ENCODE results near the gene FAM20C. TPM values are rescaled to one million over a fixed set of nuclear protein-coding genes. Genes with fewer than 3 reads are reported as not detected.

FAM20C gene
- total RNA-seq, 4 donors from 2014 or later, result 17.3 to 20.7 (median 19.8) TPM

DNA sequence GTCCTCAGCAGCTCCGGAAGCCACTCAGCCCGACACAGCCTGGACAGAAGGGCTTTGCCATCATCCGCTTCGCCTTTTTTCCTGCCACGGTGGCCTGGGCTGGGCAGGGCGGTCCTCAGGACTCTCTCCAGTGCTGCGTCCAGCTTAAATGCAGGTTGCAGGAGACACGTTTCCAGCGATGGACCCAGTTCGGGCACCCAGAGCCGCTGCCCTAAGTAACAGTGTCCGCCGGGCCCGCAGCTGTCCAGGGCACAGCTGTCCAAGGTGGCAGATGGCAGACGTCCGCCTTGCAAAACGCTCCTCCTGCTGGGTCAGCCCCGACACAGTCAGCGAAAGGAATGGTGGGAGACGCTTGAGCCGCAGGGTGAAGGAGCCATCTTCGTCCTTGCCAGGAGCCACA, 60.6 kb downstream of the FAM20C start:
- no peak for DNase-seq (ENCODE audit: low spot score in 2 of 2)
- 93 to 97% methylated on average over 22 of the region's 22 CpGs for WGBS, 2 donors
- intact Hi-C loops (cut with DNase I; ENCODE audit: low total_unique reads), result no loop called here
- H3K4me3 ChIP-seq (ENCODE audit: low read depth, poor library complexity, severe bottlenecking), result no peak overlapping the region
- TF ChIP-seq, protein P1, sequence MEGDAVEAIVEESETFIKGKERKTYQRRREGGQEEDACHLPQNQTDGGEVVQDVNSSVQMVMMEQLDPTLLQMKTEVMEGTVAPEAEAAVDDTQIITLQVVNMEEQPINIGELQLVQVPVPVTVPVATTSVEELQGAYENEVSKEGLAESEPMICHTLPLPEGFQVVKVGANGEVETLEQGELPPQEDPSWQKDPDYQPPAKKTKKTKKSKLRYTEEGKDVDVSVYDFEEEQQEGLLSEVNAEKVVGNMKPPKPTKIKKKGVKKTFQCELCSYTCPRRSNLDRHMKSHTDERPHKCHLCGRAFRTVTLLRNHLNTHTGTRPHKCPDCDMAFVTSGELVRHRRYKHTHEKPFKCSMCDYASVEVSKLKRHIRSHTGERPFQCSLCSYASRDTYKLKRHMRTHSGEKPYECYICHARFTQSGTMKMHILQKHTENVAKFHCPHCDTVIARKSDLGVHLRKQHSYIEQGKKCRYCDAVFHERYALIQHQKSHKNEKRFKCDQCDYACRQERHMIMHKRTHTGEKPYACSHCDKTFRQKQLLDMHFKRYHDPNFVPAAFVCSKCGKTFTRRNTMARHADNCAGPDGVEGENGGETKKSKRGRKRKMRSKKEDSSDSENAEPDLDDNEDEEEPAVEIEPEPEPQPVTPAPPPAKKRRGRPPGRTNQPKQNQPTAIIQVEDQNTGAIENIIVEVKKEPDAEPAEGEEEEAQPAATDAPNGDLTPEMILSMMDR (IDR thresholded peaks at IDR 0.05), result no peak
- no peak for TF ChIP-seq POLR2A (IDR thresholded peaks at IDR 0.05)

DNA sequence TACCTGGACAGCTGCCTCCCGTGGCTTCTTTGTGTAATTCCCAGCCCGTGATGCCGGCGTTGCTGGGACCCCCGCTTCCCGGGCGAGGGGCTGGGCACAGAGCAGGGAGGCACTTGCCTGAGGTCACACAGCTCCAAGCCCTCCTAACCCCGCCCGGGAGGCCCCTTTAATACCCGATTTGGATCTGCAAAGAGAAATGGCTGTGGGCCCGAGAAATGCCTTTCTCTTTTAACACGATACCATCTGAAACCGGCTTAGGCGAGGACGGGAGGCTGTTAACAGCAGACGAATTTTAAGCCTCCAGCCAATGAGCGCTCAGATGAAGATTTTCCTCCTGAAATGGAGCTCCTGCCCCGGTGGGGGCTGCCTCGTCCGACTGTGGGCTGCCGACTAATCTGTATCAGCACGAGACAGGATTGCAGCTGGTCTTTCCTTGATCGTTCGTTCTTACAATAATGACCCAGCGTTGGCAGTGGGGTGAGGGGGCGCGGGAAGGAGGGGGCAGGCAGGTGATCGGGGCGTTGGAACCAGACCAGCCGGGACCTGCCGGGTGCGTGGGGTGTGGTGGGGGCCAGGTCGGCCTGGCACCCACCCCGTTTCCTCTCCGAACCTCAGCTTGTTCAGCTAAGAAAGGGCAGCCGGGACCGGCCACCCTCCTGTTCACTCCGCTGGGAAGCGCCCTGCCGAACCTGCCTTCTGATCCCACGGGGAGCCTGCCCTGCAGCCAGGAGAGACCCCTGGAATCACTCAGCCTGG, 61.4 kb downstream of the FAM20C start:
- TF ChIP-seq, protein P1 (IDR thresholded peaks at IDR 0.05), result no peak
- TF ChIP-seq POLR2A (IDR thresholded peaks at IDR 0.05), result no peak
- H3K4me3 ChIP-seq (ENCODE audit: low read depth, poor library complexity, severe bottlenecking), result no peak overlapping the region
- intact Hi-C loops (cut with DNase I; ENCODE audit: low total_unique reads), result no loop called here
- WGBS, 2 donors, result 84 to 87% methylated on average over 41 of the region's 41 CpGs
- DNase-seq (ENCODE audit: low spot score in 2 of 2), result no peak

DNA sequence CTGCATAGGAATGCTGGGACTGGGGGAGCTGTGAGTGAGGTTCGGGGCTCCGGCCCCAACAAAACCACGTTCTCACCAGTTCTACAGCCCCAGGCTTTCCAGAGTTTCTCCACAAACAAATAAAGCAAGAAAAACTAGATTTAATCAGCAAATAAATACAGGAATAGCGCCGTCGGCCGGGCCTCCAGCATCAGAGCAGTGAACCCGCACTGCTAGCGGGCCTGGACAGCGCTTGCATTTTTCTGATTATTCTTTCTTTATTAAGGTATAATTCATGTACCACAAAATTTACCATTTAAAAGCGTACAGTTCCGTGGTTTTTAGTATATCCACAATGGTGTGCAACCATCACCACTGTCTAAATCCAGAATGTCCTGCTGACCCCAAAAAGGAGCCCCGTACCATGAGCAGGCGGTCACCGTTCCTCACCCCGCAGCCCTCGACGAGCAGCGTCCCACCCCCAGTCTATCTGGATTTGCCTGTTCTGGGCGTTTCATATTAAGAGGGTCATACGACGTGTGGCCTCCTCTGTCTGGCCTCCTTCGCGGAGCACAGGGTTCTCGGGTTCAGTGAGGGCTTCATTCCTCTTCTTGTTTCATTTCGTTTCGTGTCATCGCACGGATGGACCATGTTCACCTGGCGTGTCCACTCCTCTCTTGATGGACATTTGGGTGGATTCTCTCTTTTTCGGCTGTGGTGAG, 62.1 kb downstream of the FAM20C start:
- DNase-seq (ENCODE audit: low spot score in 2 of 2), result no peak
- H3K4me3 ChIP-seq (ENCODE audit: low read depth, poor library complexity, severe bottlenecking), result no peak overlapping the region
- WGBS, 2 donors, result 93 to 96% methylated on average over 31 of the region's 31 CpGs
- intact Hi-C loops (cut with DNase I; ENCODE audit: low total_unique reads), result no loop called here
- TF ChIP-seq POLR2A (IDR thresholded peaks at IDR 0.05), result no peak
- TF ChIP-seq, protein P1 (IDR thresholded peaks at IDR 0.05), result no peak

DNA sequence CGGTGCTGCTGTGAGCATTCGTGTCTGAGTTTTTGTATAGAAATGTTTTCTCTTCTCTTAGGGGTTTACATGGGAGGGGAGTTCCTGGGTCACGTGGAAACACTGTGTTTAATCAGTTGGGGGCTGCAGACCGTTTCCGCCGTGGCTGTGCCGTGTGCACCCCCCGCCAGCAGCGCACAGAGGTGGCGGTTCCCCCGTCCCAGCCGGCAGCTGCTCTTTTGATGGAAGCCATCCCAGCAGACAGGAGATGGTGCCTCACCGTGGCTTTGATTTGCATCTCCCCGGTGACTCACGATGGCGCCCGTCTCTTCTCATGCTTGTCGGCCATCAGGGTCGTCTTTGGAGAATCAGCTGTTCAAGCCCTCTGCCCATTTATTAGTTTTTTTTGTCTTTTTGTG, 62.7 kb downstream of the FAM20C start:
- H3K4me3 ChIP-seq (ENCODE audit: low read depth, poor library complexity, severe bottlenecking), result no peak overlapping the region
- WGBS, 2 donors, result 91 to 93% methylated on average over 19 of the region's 19 CpGs
- no peak for DNase-seq (ENCODE audit: low spot score in 2 of 2)
- intact Hi-C loops (cut with DNase I; ENCODE audit: low total_unique reads), result no loop called here
- TF ChIP-seq, protein P1 (IDR thresholded peaks at IDR 0.05), result no peak
- TF ChIP-seq POLR2A (IDR thresholded peaks at IDR 0.05), result no peak

DNA sequence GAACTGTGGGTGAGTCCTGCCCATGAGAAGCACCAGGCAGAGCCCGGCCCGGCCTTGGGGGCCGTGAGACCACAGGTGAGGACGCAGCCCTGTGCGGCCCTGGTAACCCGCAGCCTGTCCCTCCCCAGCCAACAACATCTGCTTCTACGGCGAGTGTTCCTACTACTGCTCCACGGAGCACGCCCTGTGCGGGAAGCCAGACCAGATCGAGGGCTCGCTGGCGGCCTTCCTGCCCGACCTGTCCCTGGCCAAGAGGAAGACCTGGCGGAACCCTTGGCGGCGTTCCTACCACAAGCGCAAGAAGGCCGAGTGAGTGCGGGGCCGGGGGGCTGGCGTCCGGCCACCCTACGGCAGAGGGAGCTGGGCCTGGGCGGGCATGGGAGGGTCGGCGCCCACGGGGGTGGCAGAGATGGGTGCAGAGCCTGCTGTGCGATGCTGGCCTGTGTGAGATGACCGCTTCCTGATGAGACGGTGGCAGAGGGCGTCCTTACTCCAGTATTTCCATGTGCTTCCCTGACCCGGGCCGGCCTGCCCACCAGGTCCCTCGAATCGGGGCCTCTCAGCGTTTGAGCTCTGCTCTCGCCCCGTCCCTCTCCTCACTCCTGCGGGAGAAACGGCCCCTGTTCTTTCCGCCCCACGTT, 63.5 kb downstream of the FAM20C start:
- DNase-seq (ENCODE audit: low spot score in 2 of 2), result no peak
- WGBS, 2 donors, result 95% methylated on average over 44 of the region's 44 CpGs
- no peak for TF ChIP-seq POLR2A (IDR thresholded peaks at IDR 0.05)
- TF ChIP-seq, protein P1 (IDR thresholded peaks at IDR 0.05), result no peak
- intact Hi-C loops (cut with DNase I; ENCODE audit: low total_unique reads), result no loop called here
- H3K4me3 ChIP-seq (ENCODE audit: low read depth, poor library complexity, severe bottlenecking), result no peak overlapping the region
